HepG2 (cell line): ENCODE measurements around the gene FAM210A. TPM values are rescaled to one million over a fixed set of nuclear protein-coding genes. Genes with fewer than 3 reads are reported as not detected.
A peak's percentile ranks its signal among the peaks of the same experiment; 100 is the strongest.

Experiments
- ATAC-seq: fragments of 200-7000 bp; cut with Tn5 transposase; 3 replicates; pipeline ENCODE4 v1.9.1; 2020; ENCODE audit warnings: mild to moderate bottlenecking, moderate library complexity
- Bru-seq: library from RNA; stranded (reverse); fragments of 400-500 nt; gene quantifications from one replicate; lab custom pipeline; 2021; lab: Mats Ljungman, UMichigan
- BruChase-seq, 2 experiments: library from RNA; stranded (reverse); fragments of 400-500 nt; gene quantifications; one replicate each; lab custom pipeline; 2021; lab: Mats Ljungman, UMichigan
- BruUV-seq: library from RNA; stranded (reverse); fragments of 400-500 nt; replicated peaks from 2 replicates; lab custom pipeline; 2021; lab: Mats Ljungman, UMichigan
- CTCF ChIA-PET: fragments of 300-600 bp; formaldehyde crosslinking; extraction: SDS; loops from one replicate; lab custom pipeline; 2021; ENCODE audit warnings: low total read pairs, inconsistent platforms, low intra/inter-chr PET ratio; lab: Yijun Ruan, JAX
- POLR2A ChIA-PET: fragments of 350-600 bp; sonication (Branson Sonifier 250); formaldehyde crosslinking; loops from one replicate; lab custom pipeline; 2020; ENCODE audit warnings: antibody characterized with exemption, inconsistent platforms; lab: Yijun Ruan, JAX
- DNase-seq: peaks from one replicate; pipeline ENCODE4 v3.0.0-alpha.2; 2015; ENCODE audit warnings: low spot score
- FAIRE-seq: peaks from 3 replicates; lab custom pipeline; 2011; peaks lifted over from hg19 to GRCh38; lab: Jason Lieb, UNC
- H2AFZ ChIP-seq: one replicate; pipeline ENCODE4 v1.6.1; 2011; ENCODE audit warnings: low read length, inconsistent platforms
- H3K27ac ChIP-seq: fragments of 300-600 bp; 3 replicates; pipeline ENCODE4 v1.8.0; 2011; ENCODE audit warnings: mixed run types, mild to moderate bottlenecking, mixed read lengths, low read length, inconsistent platforms; ENCODE audit not compliant: insufficient read depth; ENCODE audit errors: extremely low read length
- H3K27me3 ChIP-seq, 2 experiments: fragments of 200-600 bp in 1 of 2; 2 replicates in 1 of 2; 3 replicates in 1 of 2; pipeline versions ENCODE4 v1.6.0 to v1.8.0; 2011; ENCODE audit warnings: low read length in 2 of 2, mild to moderate bottlenecking in 2 of 2, moderate library complexity in 2 of 2, inconsistent platforms in 1 of 2; ENCODE audit not compliant: insufficient read depth in 2 of 2, control insufficient read depth in 1 of 2
- H3K36me3 ChIP-seq, 2 experiments: fragments of 200-600 bp in 1 of 2; replicated peaks in 1 of 2; 2 replicates in 1 of 2; 3 replicates in 1 of 2; pipeline versions ENCODE4 v1.5.1 to v1.8.0; 2011; ENCODE audit warnings: low read length in 2 of 2, inconsistent platforms in 1 of 2; ENCODE audit not compliant: insufficient read depth in 2 of 2, control insufficient read depth in 1 of 2
- H3K4me1 ChIP-seq: 2 replicates; pipeline ENCODE4 v1.5.1; 2012; ENCODE audit warnings: low read length, inconsistent platforms; ENCODE audit not compliant: insufficient read depth
- H3K4me2 ChIP-seq: 2 replicates; pipeline ENCODE4 v1.6.0; 2011; ENCODE audit warnings: low read depth, low read length, inconsistent platforms
- H3K4me3 ChIP-seq, 3 experiments: fragments of 200-600 bp in 1 of 3; sonication (generic), shearing (Covaris generic) in 1 of 3; replicated peaks in 1 of 3; 2 replicates each; pipeline ENCODE4 v1.5.1; 2011 to 2016; ENCODE audit warnings: low read length in 3 of 3, inconsistent platforms in 2 of 3, low read depth in 2 of 3, mild to moderate bottlenecking in 2 of 3, control low read depth in 1 of 3, mixed read lengths in 1 of 3; ENCODE audit not compliant: insufficient read depth in 1 of 3
- H3K79me2 ChIP-seq: one replicate; pipeline ENCODE4 v1.6.1; 2011; ENCODE audit warnings: low read length, inconsistent platforms; ENCODE audit not compliant: insufficient read depth
- H3K9ac ChIP-seq: 2 replicates; pipeline ENCODE4 v1.6.0; 2011; ENCODE audit warnings: mild to moderate bottlenecking, low read depth, low read length, inconsistent platforms; ENCODE audit not compliant: insufficient read depth
- H3K9me3 ChIP-seq: 2 replicates; pipeline ENCODE4 v1.5.1; 2012; ENCODE audit warnings: mild to moderate bottlenecking, low read length
- H4K20me1 ChIP-seq: 2 replicates; pipeline ENCODE4 v1.6.0; 2011; ENCODE audit warnings: inconsistent platforms, mild to moderate bottlenecking, low read length, moderate library complexity; ENCODE audit not compliant: insufficient read depth
- EHMT2 ChIP-seq: fragments of 200-600 bp; sonication (generic); IDR thresholded peaks from 2 replicates; pipeline ENCODE4 v1.7.0; 2017; ENCODE audit warnings: antibody characterized with exemption, low read depth, low read length, borderline replicate concordance
- FOSL2 ChIP-seq: sonication (generic); formaldehyde crosslinking; IDR thresholded peaks from 2 replicates; pipeline ENCODE4 v1.4.0; 2020; ENCODE audit warnings: missing genetic modification reagents
- FOXO1 ChIP-seq: sonication (generic); formaldehyde crosslinking; IDR thresholded peaks from 2 replicates; pipeline ENCODE4 v1.4.0; 2020; ENCODE audit warnings: missing genetic modification reagents
- HCFC1 ChIP-seq: fragments of 150-350 bp; IDR thresholded peaks from 2 replicates; pipeline ENCODE4 v1.6.1; 2014; ENCODE audit warnings: low read depth, low read length
- RFX3 ChIP-seq: IDR thresholded peaks from 2 replicates; pipeline ENCODE4 v1.6.1; 2016; ENCODE audit warnings: missing biosample characterization, missing genetic modification reagents
- ZNF431 ChIP-seq: sonication (generic); formaldehyde crosslinking; IDR thresholded peaks from 2 replicates; pipeline ENCODE4 v1.9.0; 2022; ENCODE audit warnings: missing genetic modification reagents, low read depth, mild to moderate bottlenecking, borderline replicate concordance
- ZNF510 ChIP-seq: sonication (generic); formaldehyde crosslinking; IDR thresholded peaks from 2 replicates; pipeline ENCODE4 v1.4.0; 2020; ENCODE audit warnings: low read depth, mild to moderate bottlenecking, missing genetic modification reagents
- ZNF543 ChIP-seq: sonication (generic); formaldehyde crosslinking; IDR thresholded peaks from 2 replicates; pipeline ENCODE4 v1.4.0; 2020; ENCODE audit warnings: mild to moderate bottlenecking, missing genetic modification reagents
- ZNF574 ChIP-seq: sonication (generic); formaldehyde crosslinking; IDR thresholded peaks from 2 replicates; pipeline ENCODE4 v1.4.0; 2020; ENCODE audit warnings: missing genetic modification reagents
- ZNF687 ChIP-seq: sonication (generic); formaldehyde crosslinking; IDR thresholded peaks from 2 replicates; pipeline ENCODE4 v1.5.1; 2020; ENCODE audit warnings: mild to moderate bottlenecking, missing genetic modification reagents, moderate library complexity
- WGBS: methylation state at CpG from one replicate; pipeline ENCODE4 v1.1.6; 2017; ENCODE audit warnings: low lambda C conversion rate; 5-methylcytosine and 5-hydroxymethylcytosine counted together
- in situ Hi-C: cut with HindIII; loops from 2 replicates; pipeline ENCODE4 v1.10.0; 2017; ENCODE audit warnings: low pct_unique_long_range_greater_than_20kb; ENCODE audit not compliant: extremely low pct_ligation_motif_present
- intact Hi-C: fragments of 100-400 bp; cut with micrococcal nuclease; formaldehyde crosslinking; loops from one replicate; pipeline ENCODE4 v1.10.0; 2022; ENCODE audit not compliant: unreplicated experiment
- long read RNA-seq, 2 experiments: library from RNA in 1 of 2; library from polyadenylated mRNA in 1 of 2; stranded (forward) in 1 of 2; unstranded in 1 of 2; transcript quantifications; one replicate each; pipeline ENCODE4 v2.0.0, GENCODE V29; 2019 to 2022
- polyA minus RNA-seq, 3 experiments: library from RNA; depleted of rRNA, polyadenylated mRNA; stranded (reverse); fragments of >200 nt; gene quantifications; 2 replicates each; pipeline ENCODE4 v1.2.3, GENCODE V29; 2011; ENCODE audit warnings: low replicate concordance in 1 of 3
- polyA plus RNA-seq, 8 experiments: library from polyadenylated mRNA; depleted of rRNA in 3 of 8; stranded (reverse) in 7 of 8; unstranded in 1 of 8; fragments of >200 nt; fragmentation: Illumina TruSeq in 4 of 8; extraction: Trizol in 4 of 8; gene quantifications; 2 replicates each; pipeline versions ENCODE4 v1.2.1 to v1.2.3, GENCODE V29; 2011 to 2016; ENCODE audit warnings: low read depth in 4 of 8, missing spikeins in 1 of 8, mixed read lengths in 1 of 8; ENCODE audit not compliant: insufficient read depth in 1 of 8
- total RNA-seq, 5 experiments: library from RNA; depleted of rRNA; stranded (reverse); fragments of >200 nt; fragmentation: Illumina TruSeq; extraction: Trizol; gene quantifications; 2 replicates each; pipeline ENCODE4 v1.2.3, GENCODE V29; 2016; ENCODE audit warnings: low read depth in 1 of 5

Gene FAM210A
- total RNA-seq (2016; rRNA removed; fragmentation: Illumina TruSeq; extraction: Trizol) (33.2 and 37.0 TPM in 2 replicates), polyA plus RNA-seq (2011; rRNA removed) (30.4 and 37.5 TPM in 2 replicates), polyA minus RNA-seq (2011; rRNA and poly(A)+ RNA removed; ENCODE audit: low replicate concordance) (31.8 and 37.7 TPM in 2 replicates), Bru-seq, nascent RNA (percentile 80 among the genes with signal in this experiment), BruChase-seq, experiment 1, labeled RNA remaining after a 6-hour chase (percentile 82 among the genes with signal in this experiment), BruChase-seq, experiment 2, labeled RNA remaining after a 2-hour chase (percentile 82 among the genes with signal in this experiment)
- 54.2 TPM in 2 replicates for total RNA-seq (2016; cell fraction: cytosol; rRNA removed; fragmentation: Illumina TruSeq; extraction: Trizol; ENCODE audit: low read depth)
- 31.4 and 39.0 TPM in 2 replicates for total RNA-seq (2016; cell fraction: insoluble cytoplasmic fraction; rRNA removed; fragmentation: Illumina TruSeq; extraction: Trizol)
- total RNA-seq (2016; cell fraction: membrane; rRNA removed; fragmentation: Illumina TruSeq; extraction: Trizol): 37.5 and 40.4 TPM in 2 replicates
- total RNA-seq (2016; cell fraction: nucleus; rRNA removed; fragmentation: Illumina TruSeq; extraction: Trizol): 17.5 and 22.7 TPM in 2 replicates
- polyA plus RNA-seq (2011; cell fraction: cytosol; rRNA removed): 25.4 and 26.3 TPM in 2 replicates
- 14.0 and 14.1 TPM in 2 replicates for polyA plus RNA-seq (2011; cell fraction: nucleus; rRNA removed)
- 26.8 and 28.3 TPM in 2 replicates for polyA plus RNA-seq (2012)
- 10.0 and 15.4 TPM in 2 replicates for polyA plus RNA-seq (2016; cell fraction: cytosol; fragmentation: Illumina TruSeq; extraction: Trizol; ENCODE audit: low read depth)
- polyA plus RNA-seq (2016; cell fraction: insoluble cytoplasmic fraction; fragmentation: Illumina TruSeq; extraction: Trizol; ENCODE audit: low read depth): 32.4 and 35.3 TPM in 2 replicates
- 21.0 and 22.4 TPM in 2 replicates for polyA plus RNA-seq (2016; cell fraction: membrane; fragmentation: Illumina TruSeq; extraction: Trizol; ENCODE audit: low read depth)
- polyA plus RNA-seq (2016; cell fraction: nucleus; fragmentation: Illumina TruSeq; extraction: Trizol; ENCODE audit: insufficient read depth, low read depth): 25.3 and 33.8 TPM in 2 replicates
- polyA minus RNA-seq (2011; cell fraction: cytosol; rRNA and poly(A)+ RNA removed): 20.5 and 27.7 TPM in 2 replicates
- polyA minus RNA-seq (2011; cell fraction: nucleus; rRNA and poly(A)+ RNA removed): 16.4 and 19.8 TPM in 2 replicates
- long read RNA-seq, experiment 1, full-length matches to known transcripts: 23 of 34 reads
- long read RNA-seq, experiment 1, partial matches to known transcripts: 0 of 34 reads
- long read RNA-seq, experiment 1, other reads (novel, unspliced or antisense): 11 of 34 reads
- long read RNA-seq, experiment 2, full-length matches to known transcripts: 6 of 33 reads
- long read RNA-seq, experiment 2, partial matches to known transcripts: 0 of 33 reads
- long read RNA-seq, experiment 2, other reads (novel, unspliced or antisense): 27 of 33 reads

- peaks cover 24% of the 10 kb centered on the region for H4K20me1 ChIP-seq
- no peaks in the 10 kb centered on the region for H3K9me3 ChIP-seq
- intact Hi-C loops (loop anchor here (5.0 kb wide), 1 partner anchor 169 kb away; no protein-coding TSS in a partner anchor), in situ Hi-C loops (no loop called here)
- ATAC-seq: peak; percentile 94
- POLR2A ChIA-PET: interaction anchor here (1.2 to 1.9 kb wide), 5 partner anchors 10 to 510 kb away, joined by 3 to 6 read pairs (median 6); no protein-coding TSS in a partner anchor
- peak; percentile 86 for FAIRE-seq
- peak within 1 kb of the TSS; percentile 88 for H3K9ac ChIP-seq
- H3K36me3 ChIP-seq: peaks cover 0 to 7% of the 10 kb centered on the region in 2 experiments; a peak in 2 of 5 replicates
- DNase-seq: peak; percentile 91
- H3K4me3 ChIP-seq: peak within 1 kb of the TSS; percentile 85 to 95 (median 90)
- H3K4me1 ChIP-seq: peaks cover 65% of the 10 kb centered on the region
- peaks cover 92% of the 10 kb centered on the region for H3K79me2 ChIP-seq
- no peaks in the 10 kb centered on the region; a peak in 1 of 5 replicates for H3K27me3 ChIP-seq
- no peak within 1 kb of the TSS for H2AFZ ChIP-seq
- CTCF ChIA-PET: no interaction called here
- H3K4me2 ChIP-seq: peak within 1 kb of the TSS; percentile 81
- no TSS peak for BruUV-seq
- 0% methylated on average over 27 of the region's 76 CpGs for WGBS
- H3K27ac ChIP-seq: peak within 1 kb of the TSS; percentile 91
- TF ChIP-seq ZNF543 (CRISPR knock-in tag): peak; percentile 84
- peak; percentile 99 for TF ChIP-seq ZNF687 (CRISPR knock-in tag)
- TF ChIP-seq ZNF574: peak; percentile 96
- TF ChIP-seq ZNF431: peak; percentile 62
- TF ChIP-seq RFX3: no peak
- TF ChIP-seq EHMT2: no peak; the same call in 1 of the 2 replicates
- TF ChIP-seq HCFC1: peak; percentile 87
- TF ChIP-seq FOXO1 (CRISPR knock-in tag): peak; percentile 59
- TF ChIP-seq ZNF510: peak; percentile 81; the same call in 1 of the 2 replicates
- TF ChIP-seq FOSL2 (CRISPR knock-in tag): peak; percentile 57; the same call in 1 of the 2 replicates
Measured at GRCh38 chr18:13726232-13726971, at the start of gene FAM210A, which contains the start of gene RNMT. FAM210A (minus strand) TSS chr18:13726558; CDS start chr18:13682077, 44,481 bp downstream. RNMT (plus strand) TSS chr18:13726673; CDS start chr18:13731518, 4,845 bp downstream.
